ENCODE data around the gene LRRC8D. TPM values are rescaled to one million over a fixed set of nuclear protein-coding genes. Genes with fewer than 3 reads are reported as not detected.
"Not testable (repeated sequence)": the region's sequence is repeated elsewhere in the genome, so short reads cannot be mapped to it uniquely, and the experiment has no call there.

LRRC8D gene
- total RNA-seq, 1 experiment from 2014 or later, result 25.2 TPM

- no peak for DNase-seq (ENCODE audit: low spot score)
These were observed 90.6 kb downstream of the LRRC8D start for GRCh38 chr1:89911191-89911991.

- no peak for DNase-seq (ENCODE audit: low spot score)
These were observed 91.2 kb downstream of the LRRC8D start for GRCh38 chr1:89912073-89912472.

GRCh38 chr1:89913353-89914095 is 92.7 kb downstream of the LRRC8D start:
- no peak for DNase-seq (ENCODE audit: low spot score)

GRCh38 chr1:89917353-89917752 is 96.5 kb downstream of the LRRC8D start:
- no peak for DNase-seq (ENCODE audit: low spot score)

- no peak for DNase-seq (ENCODE audit: low spot score)
These were observed 97.4 kb downstream of the LRRC8D start for GRCh38 chr1:89918127-89918793.

GRCh38 chr1:89918794-89919155 is 97.9 kb downstream of the LRRC8D start:
- no peak for DNase-seq (ENCODE audit: low spot score)

GRCh38 chr1:89919174-89919573 is 98.3 kb downstream of the LRRC8D start:
- DNase-seq (ENCODE audit: low spot score), result no peak

GRCh38 chr1:89922911-89923310 is 102.1 kb downstream of the LRRC8D start:
- DNase-seq (ENCODE audit: low spot score), result no peak

GRCh38 chr1:89923517-89923916 is 102.7 kb downstream of the LRRC8D start:
- no peak for DNase-seq (ENCODE audit: low spot score)

GRCh38 chr1:89924075-89924474 is 103.2 kb downstream of the LRRC8D start:
- DNase-seq (ENCODE audit: low spot score), result not testable (repeated sequence)

GRCh38 chr1:89927049-89927448 is 106.2 kb downstream of the LRRC8D start:
- no peak for DNase-seq (ENCODE audit: low spot score)

- DNase-seq (ENCODE audit: low spot score), result no peak
These were observed 106.6 kb downstream of the LRRC8D start for GRCh38 chr1:89927478-89927877.

- no peak for DNase-seq (ENCODE audit: low spot score)
These were observed 107.7 kb downstream of the LRRC8D start for GRCh38 chr1:89928506-89928905.

- no peak for DNase-seq (ENCODE audit: low spot score)
These were observed 108.7 kb downstream of the LRRC8D start for GRCh38 chr1:89929467-89930063.

- no peak for DNase-seq (ENCODE audit: low spot score)
These were observed 109.7 kb downstream of the LRRC8D start for GRCh38 chr1:89930579-89930978.

GRCh38 chr1:89931964-89932363 is 111.1 kb downstream of the LRRC8D start:
- DNase-seq (ENCODE audit: low spot score), result no peak

GRCh38 chr1:89932598-89933364 is 111.9 kb downstream of the LRRC8D start:
- DNase-seq (ENCODE audit: low spot score), result no peak

GRCh38 chr1:89934461-89934860 is 113.6 kb downstream of the LRRC8D start:
- DNase-seq (ENCODE audit: low spot score), result no peak

GRCh38 chr1:89935235-89935634 is 114.4 kb downstream of the LRRC8D start:
- DNase-seq (ENCODE audit: low spot score), result no peak

GRCh38 chr1:89936694-89937093 is 115.9 kb downstream of the LRRC8D start:
- no peak for DNase-seq (ENCODE audit: low spot score)

Measured in H4 (cell line).